Endothelial cell of umbilical vein (primary cell): ENCODE data around the gene SEMA4C. TPM values are rescaled to one million over a fixed set of nuclear protein-coding genes. Genes with fewer than 3 reads are reported as not detected.

Experiments used
- BruUV-seq: library from RNA; stranded (reverse); fragments of 400-500 nt; replicated peaks from 2 replicates; lab custom pipeline; 2021; lab: Mats Ljungman, UMichigan
- CTCF ChIA-PET: fragments of 300-600, 350-600 bp; sonication (Branson Sonifier 250); formaldehyde crosslinking; loops from one replicate; lab custom pipeline; 2021; ENCODE audit warnings: antibody characterized with exemption, inconsistent platforms; lab: Charles Lee
- POLR2A ChIA-PET: fragments of 300-600, 350-600 bp; sonication (Branson Sonifier 250); formaldehyde crosslinking; loops from one replicate; lab custom pipeline; 2021; ENCODE audit warnings: antibody characterized with exemption, inconsistent platforms; lab: Charles Lee
- DNase-seq: peaks from one replicate; pipeline ENCODE4 v3.0.0-alpha.2; 2011; ENCODE audit warnings: low read depth, low spot score
- FAIRE-seq: peaks from 2 replicates; lab custom pipeline; 2011; peaks lifted over from hg19 to GRCh38; lab: Jason Lieb, UNC
- H2AFZ ChIP-seq: 2 replicates; pipeline ENCODE4 v1.6.0; 2012; ENCODE audit warnings: low read depth, low read length, control low read depth, inconsistent platforms
- H3K27ac ChIP-seq: 2 replicates; pipeline ENCODE4 v1.5.1; 2011; ENCODE audit warnings: low read depth, mild to moderate bottlenecking, control low read depth, low read length, moderate library complexity; ENCODE audit not compliant: insufficient read depth
- H3K27me3 ChIP-seq, 2 experiments: 2 replicates each; pipeline versions ENCODE4 v1.6.0 to v1.6.1; 2011; ENCODE audit warnings: low read length in 2 of 2, mixed read lengths in 1 of 2; ENCODE audit not compliant: control insufficient read depth in 2 of 2, insufficient read depth in 2 of 2
- H3K36me3 ChIP-seq, 2 experiments: 2 replicates in 1 of 2; 3 replicates in 1 of 2; pipeline ENCODE4 v1.5.1; 2011; ENCODE audit warnings: low read length in 2 of 2, mild to moderate bottlenecking in 1 of 2, moderate library complexity in 1 of 2; ENCODE audit not compliant: control insufficient read depth in 2 of 2, insufficient read depth in 2 of 2; ENCODE audit errors: extremely low read depth in 1 of 2
- H3K4me1 ChIP-seq: 3 replicates; pipeline ENCODE4 v1.5.1; 2011; ENCODE audit warnings: mild to moderate bottlenecking, low read length; ENCODE audit not compliant: control insufficient read depth, insufficient read depth; ENCODE audit errors: extremely low read depth
- H3K4me2 ChIP-seq: 2 replicates; pipeline ENCODE4 v1.6.1; 2011; ENCODE audit warnings: low read length, control low read depth, mixed read lengths; ENCODE audit not compliant: insufficient read depth
- H3K4me3 ChIP-seq, 3 experiments: fragments of 200-600 bp in 1 of 3; sonication (generic), shearing (Covaris generic) in 1 of 3; replicated peaks in 1 of 3; 2 replicates each; pipeline ENCODE4 v1.5.1; 2011 to 2016; ENCODE audit warnings: control low read depth in 3 of 3, low read length in 3 of 3, mild to moderate bottlenecking in 2 of 3, inconsistent platforms in 1 of 3, low read depth in 1 of 3, moderate library complexity in 1 of 3; ENCODE audit not compliant: insufficient read depth in 1 of 3
- H3K79me2 ChIP-seq: 2 replicates; pipeline ENCODE4 v1.6.0; 2012; ENCODE audit warnings: low read length, inconsistent platforms; ENCODE audit not compliant: control insufficient read depth, insufficient read depth
- H3K9ac ChIP-seq: replicated peaks from 2 replicates; pipeline ENCODE3; 2011; ENCODE audit warnings: low read length, control low read depth; ENCODE audit not compliant: insufficient read depth; ENCODE audit errors: extremely low read depth
- H3K9me1 ChIP-seq: replicated peaks from 3 replicates; pipeline ENCODE4 v1.6.0; 2011; ENCODE audit warnings: mild to moderate bottlenecking, low read length; ENCODE audit not compliant: control insufficient read depth, insufficient read depth; ENCODE audit errors: extremely low read depth
- H3K9me3 ChIP-seq: replicated peaks from 2 replicates; pipeline ENCODE4 v1.5.1; 2012; ENCODE audit warnings: low read length, inconsistent platforms; ENCODE audit not compliant: control insufficient read depth, insufficient read depth
- H4K20me1 ChIP-seq: replicated peaks from 2 replicates; pipeline ENCODE3; 2011; ENCODE audit warnings: mild to moderate bottlenecking, low read length; ENCODE audit not compliant: control insufficient read depth, insufficient read depth; ENCODE audit errors: extremely low read depth
- EZH2 ChIP-seq: IDR thresholded peaks from 2 replicates; pipeline ENCODE4 v1.6.1; 2012; ENCODE audit warnings: borderline replicate concordance, low read depth, mild to moderate bottlenecking, moderate library complexity, low read length, inconsistent platforms; ENCODE audit not compliant: severe bottlenecking
- FOS ChIP-seq: IDR thresholded peaks from 2 replicates; pipeline ENCODE4 v1.6.1; 2011; ENCODE audit warnings: mild to moderate bottlenecking, low read length, moderate library complexity, borderline replicate concordance; ENCODE audit not compliant: insufficient read depth
- GATA2 ChIP-seq: IDR thresholded peaks from 2 replicates; pipeline ENCODE4 v1.7.0; 2011; ENCODE audit warnings: low read depth, mild to moderate bottlenecking, moderate library complexity, mixed read lengths, low read length; ENCODE audit not compliant: insufficient read length, insufficient read depth
- JUN ChIP-seq: IDR thresholded peaks from 2 replicates; pipeline ENCODE4 v1.6.1; 2011; ENCODE audit warnings: borderline replicate concordance, low read depth; ENCODE audit not compliant: insufficient read length, insufficient read depth
- MYC ChIP-seq: IDR thresholded peaks from one replicate; pipeline ENCODE4 v1.6.1; 2011; ENCODE audit warnings: mild to moderate bottlenecking, low read depth, low read length
- POLR2A ChIP-seq: IDR thresholded peaks from 2 replicates; pipeline ENCODE4 v1.6.1; 2012; ENCODE audit warnings: low read depth, mild to moderate bottlenecking, control low read depth, low read length
- POLR2AphosphoS5 ChIP-seq: IDR thresholded peaks from 2 replicates; pipeline ENCODE4 v1.6.1; 2012; ENCODE audit warnings: low read depth, mild to moderate bottlenecking, control low read depth, low read length, moderate library complexity; ENCODE audit not compliant: insufficient read depth
- dilution Hi-C: fragments of 300-500 bp; cut with MboI; formaldehyde crosslinking; loops from one replicate; pipeline ENCODE4 v1.15.0; 2019; ENCODE audit warnings: low sequenced_read_pairs; ENCODE audit not compliant: extremely low pct_ligation_motif_present
- intact Hi-C: fragments of 100-400 bp; cut with micrococcal nuclease; formaldehyde crosslinking; loops from one replicate; pipeline ENCODE4 v1.10.0; 2022
- polyA plus RNA-seq, 4 experiments: library from polyadenylated mRNA; depleted of rRNA in 3 of 4; stranded (reverse) in 3 of 4; unstranded in 1 of 4; fragments of >200 nt; gene quantifications; 2 replicates each; pipeline versions ENCODE4 v1.2.1 to v1.2.3, GENCODE V29; 2011 to 2012; ENCODE audit warnings: missing spikeins in 1 of 4
- total RNA-seq: library from RNA; stranded (reverse); gene quantifications from 2 replicates; pipeline ENCODE4 v1.2.3, GENCODE V29; 2021
- TF ChIP-seq, protein P1 (sequence below), 2 donors: IDR thresholded peaks; 1 replicate in 1 of 2; 2 replicates in 1 of 2; pipeline ENCODE4 v1.5.1; 2011; ENCODE audit warnings: low read length in 2 of 2, mild to moderate bottlenecking in 2 of 2, moderate library complexity in 2 of 2, control low read depth in 1 of 2, inconsistent platforms in 1 of 2, low read depth in 1 of 2; ENCODE audit not compliant: insufficient read depth in 1 of 2; ENCODE audit errors: extremely low read depth in 1 of 2
- TF ChIP-seq, protein P2 (sequence below): IDR thresholded peaks from 2 replicates; pipeline ENCODE4 v1.6.1; 2011; ENCODE audit not compliant: insufficient read depth, insufficient read length

The SEMA4C gene
- total and polyA plus RNA-seq, 2 donors (not counting 3 experiments of a cell fraction or from before 2014, with no cell fraction given), result 16.4 to 17.3 TPM

DNA sequence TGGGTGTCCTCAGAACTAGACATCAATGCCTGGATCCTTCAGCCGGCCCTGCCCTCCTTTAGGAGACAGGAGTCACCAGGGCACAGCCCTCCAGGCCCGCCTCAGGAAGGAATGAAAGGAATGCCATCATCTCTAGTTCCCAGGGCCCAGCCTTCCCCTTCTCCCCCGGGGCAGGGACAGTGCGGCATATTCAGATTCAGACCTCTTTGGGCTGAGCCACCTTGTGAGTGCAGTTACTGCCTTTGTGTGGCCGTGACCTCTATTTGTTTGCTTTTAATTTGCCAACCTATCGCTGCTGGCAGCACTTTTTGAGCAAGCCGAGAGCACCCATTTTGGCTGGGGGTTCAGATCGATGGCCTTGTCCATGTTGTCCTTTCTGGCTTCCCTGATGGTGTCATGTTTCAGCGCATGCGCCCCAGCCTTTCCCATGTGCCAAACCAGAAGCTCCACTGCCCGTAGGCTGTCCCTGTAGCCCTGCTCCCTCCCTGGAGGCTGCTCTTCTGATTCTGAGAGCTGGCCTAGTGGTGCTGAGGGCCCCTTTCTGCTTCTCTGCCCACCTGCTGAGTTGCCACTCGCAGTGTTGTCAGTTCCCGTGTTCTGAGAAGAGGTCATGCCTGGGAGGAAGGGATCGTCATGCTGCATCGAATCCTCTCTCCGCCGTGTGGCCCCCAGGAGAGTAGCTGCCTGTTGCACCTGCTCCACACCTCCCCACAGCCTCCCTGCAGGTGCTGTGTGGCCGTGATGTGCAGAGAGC is 36.9 kb downstream of the SEMA4C start:
- H3K36me3 ChIP-seq, result peaks cover 2 to 25% of the 10 kb centered on the region in 2 experiments
- no peaks in the 10 kb centered on the region for H4K20me1 ChIP-seq
- no peak overlapping the region for H3K27ac ChIP-seq
- H3K27me3 ChIP-seq, result no peaks in the 10 kb centered on the region
- CTCF ChIA-PET, result interaction anchor here (1.2 kb wide), 1 partner anchor 10 kb away, joined by 3 read pairs; no protein-coding TSS in a partner anchor
- no peaks in the 10 kb centered on the region for H3K79me2 ChIP-seq
- POLR2A ChIA-PET, result no interaction called here
- no peak overlapping the region for H3K4me3 ChIP-seq
- FAIRE-seq, result no peak
- H2AFZ ChIP-seq, result no peak overlapping the region
- dilution Hi-C loops (no loop called here), intact Hi-C loops (no loop called here)
- no peak overlapping the region for H3K4me2 ChIP-seq
- TSS peak; percentile 15 for BruUV-seq
- no peaks in the 10 kb centered on the region for H3K9me3 ChIP-seq
- no peaks in the 10 kb centered on the region for H3K9me1 ChIP-seq
- H3K9ac ChIP-seq, result no peak overlapping the region
- no peak for DNase-seq
- TF ChIP-seq EZH2 (no peak), POLR2AphosphoS5 (no peak), MYC (no peak), POLR2A (no peak), JUN (no peak), FOS (no peak), GATA2 (no peak)
- TF ChIP-seq, protein P1, sequence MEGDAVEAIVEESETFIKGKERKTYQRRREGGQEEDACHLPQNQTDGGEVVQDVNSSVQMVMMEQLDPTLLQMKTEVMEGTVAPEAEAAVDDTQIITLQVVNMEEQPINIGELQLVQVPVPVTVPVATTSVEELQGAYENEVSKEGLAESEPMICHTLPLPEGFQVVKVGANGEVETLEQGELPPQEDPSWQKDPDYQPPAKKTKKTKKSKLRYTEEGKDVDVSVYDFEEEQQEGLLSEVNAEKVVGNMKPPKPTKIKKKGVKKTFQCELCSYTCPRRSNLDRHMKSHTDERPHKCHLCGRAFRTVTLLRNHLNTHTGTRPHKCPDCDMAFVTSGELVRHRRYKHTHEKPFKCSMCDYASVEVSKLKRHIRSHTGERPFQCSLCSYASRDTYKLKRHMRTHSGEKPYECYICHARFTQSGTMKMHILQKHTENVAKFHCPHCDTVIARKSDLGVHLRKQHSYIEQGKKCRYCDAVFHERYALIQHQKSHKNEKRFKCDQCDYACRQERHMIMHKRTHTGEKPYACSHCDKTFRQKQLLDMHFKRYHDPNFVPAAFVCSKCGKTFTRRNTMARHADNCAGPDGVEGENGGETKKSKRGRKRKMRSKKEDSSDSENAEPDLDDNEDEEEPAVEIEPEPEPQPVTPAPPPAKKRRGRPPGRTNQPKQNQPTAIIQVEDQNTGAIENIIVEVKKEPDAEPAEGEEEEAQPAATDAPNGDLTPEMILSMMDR (IDR thresholded peaks at IDR 0.05; ENCODE audit: extremely low read depth in 1 of 2, insufficient read depth in 1 of 2, low read depth in 1 of 2, low read length in 2 of 2), result no peak
- TF ChIP-seq, protein P2, sequence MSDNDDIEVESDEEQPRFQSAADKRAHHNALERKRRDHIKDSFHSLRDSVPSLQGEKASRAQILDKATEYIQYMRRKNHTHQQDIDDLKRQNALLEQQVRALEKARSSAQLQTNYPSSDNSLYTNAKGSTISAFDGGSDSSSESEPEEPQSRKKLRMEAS, result no peak
- no peaks in the 10 kb centered on the region for H3K4me1 ChIP-seq
